HL-60/S4 treated with phorbol 12-myristate 13-acetate at 8.2 ng/mL for 4 days and 3 days (cell line): ENCODE results near the gene STRA6.

Experiments used
- in situ Hi-C: fragments of 300-500 bp; cut with MboI; formaldehyde crosslinking; loops from 2 replicates; pipeline ENCODE4 v1.15.0; 2022; ENCODE audit warnings: low sequenced_read_pairs

Gene STRA6

DNA sequence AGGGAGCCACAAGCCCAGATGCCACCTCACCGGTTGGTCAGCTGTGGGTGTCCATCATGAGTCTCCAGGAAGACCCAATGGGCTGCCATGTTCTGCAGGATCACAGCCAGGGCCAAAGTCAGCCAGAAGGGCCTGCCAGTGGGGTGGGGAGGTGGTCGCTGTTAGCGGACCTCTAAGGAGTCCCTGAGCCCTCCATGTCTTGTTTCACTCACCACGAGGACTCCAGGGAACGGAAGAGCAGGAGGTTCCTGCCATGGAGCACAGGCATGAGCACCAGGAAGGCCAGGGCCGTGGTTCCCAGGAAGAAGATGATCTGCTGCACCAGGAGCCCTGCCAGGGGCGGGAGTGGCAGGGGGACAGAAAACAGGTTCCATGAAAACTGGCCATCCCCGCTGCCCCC lies 20.5 kb downstream of the STRA6 start:
- in situ Hi-C loops = no loop called here

GRCh38 chr15:74180881-74181602 lies 21.5 kb downstream of the STRA6 start:
- in situ Hi-C loops = no loop called here

GRCh38 chr15:74179983-74180880 lies 22.4 kb downstream of the STRA6 start:
- in situ Hi-C loops = no loop called here

DNA sequence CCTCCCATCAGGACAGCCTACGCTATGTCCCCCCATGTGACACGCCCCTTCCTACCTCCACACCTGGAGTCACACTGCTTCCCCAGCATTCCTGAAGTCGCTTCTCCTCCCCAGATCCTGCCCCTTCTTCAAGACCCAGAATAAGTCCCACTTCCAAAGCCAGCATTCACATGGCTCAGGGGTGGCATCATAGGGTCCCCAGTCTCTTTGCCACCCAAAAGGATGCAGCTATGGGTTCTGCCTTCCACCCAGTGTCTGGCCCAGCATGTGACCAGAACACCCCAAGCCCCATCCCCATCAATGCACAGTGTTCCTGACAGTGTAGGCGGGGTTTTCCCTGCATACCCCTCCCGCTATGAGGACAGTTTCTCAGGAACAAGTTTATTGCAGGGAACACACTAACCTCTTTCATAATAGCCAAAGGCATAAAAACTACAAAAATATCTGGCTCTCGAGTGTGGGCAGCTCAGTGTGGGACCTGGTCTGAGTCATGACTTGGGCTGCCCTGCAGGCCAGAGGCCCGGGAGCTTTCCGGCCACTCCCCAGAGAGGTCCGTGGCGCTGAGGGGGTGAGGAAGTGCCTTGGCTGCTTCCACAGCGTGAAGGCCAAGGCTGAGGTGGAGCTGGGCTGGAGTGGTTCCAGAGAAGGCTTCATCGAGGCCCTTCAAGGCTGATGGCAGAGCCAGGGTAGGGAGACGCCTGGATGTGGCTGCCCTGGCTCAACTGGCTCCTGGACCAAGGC lies 23.3 kb downstream of the STRA6 start:
- in situ Hi-C loops = no loop called here

GRCh38 chr15:74178326-74179100 lies 24.1 kb downstream of the STRA6 start:
- in situ Hi-C loops = no loop called here

DNA sequence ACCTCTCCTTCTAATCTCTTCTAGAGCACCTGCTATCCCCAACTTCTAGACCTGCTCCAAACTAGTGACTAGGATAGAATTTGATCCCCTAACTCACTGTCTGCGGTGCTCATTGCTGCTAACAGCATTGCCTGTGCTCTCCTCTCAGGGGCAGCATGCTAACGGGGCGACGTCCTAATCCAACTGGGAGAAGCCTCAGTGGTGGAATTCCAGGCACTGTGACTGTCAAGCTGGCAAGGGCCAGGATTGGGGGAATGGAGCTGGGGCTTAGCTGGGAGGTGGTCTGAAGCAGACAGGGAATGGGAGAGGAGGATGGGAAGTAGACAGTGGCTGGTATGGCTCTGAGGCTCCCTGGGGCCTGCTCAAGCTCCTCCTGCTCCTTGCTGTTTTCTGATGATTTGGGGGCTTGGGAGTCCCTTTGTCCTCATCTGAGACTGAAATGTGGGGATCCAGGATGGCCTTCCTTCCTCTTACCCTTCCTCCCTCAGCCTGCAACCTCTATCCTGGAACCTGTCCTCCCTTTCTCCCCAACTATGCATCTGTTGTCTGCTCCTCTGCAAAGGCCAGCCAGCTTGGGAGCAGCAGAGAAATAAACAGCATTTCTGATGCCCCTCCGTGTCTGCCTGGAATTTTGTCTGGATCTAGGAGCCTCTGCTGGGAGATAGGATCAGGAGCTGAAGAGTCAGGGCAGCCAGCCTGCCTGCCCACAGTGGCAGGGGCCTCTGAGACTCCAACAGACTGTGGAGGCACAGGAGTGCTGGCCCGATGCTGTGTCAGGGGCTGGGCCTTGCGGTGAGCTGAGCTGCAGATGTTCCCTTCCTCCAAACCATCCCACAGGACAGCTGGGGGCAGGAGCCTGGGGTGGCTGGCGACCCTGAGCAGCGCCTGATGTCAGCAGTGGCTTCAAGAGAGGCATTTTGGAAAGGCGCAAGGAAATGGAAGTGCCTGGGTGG lies 26.0 kb downstream of the STRA6 start:
- in situ Hi-C loops = no loop called here

DNA sequence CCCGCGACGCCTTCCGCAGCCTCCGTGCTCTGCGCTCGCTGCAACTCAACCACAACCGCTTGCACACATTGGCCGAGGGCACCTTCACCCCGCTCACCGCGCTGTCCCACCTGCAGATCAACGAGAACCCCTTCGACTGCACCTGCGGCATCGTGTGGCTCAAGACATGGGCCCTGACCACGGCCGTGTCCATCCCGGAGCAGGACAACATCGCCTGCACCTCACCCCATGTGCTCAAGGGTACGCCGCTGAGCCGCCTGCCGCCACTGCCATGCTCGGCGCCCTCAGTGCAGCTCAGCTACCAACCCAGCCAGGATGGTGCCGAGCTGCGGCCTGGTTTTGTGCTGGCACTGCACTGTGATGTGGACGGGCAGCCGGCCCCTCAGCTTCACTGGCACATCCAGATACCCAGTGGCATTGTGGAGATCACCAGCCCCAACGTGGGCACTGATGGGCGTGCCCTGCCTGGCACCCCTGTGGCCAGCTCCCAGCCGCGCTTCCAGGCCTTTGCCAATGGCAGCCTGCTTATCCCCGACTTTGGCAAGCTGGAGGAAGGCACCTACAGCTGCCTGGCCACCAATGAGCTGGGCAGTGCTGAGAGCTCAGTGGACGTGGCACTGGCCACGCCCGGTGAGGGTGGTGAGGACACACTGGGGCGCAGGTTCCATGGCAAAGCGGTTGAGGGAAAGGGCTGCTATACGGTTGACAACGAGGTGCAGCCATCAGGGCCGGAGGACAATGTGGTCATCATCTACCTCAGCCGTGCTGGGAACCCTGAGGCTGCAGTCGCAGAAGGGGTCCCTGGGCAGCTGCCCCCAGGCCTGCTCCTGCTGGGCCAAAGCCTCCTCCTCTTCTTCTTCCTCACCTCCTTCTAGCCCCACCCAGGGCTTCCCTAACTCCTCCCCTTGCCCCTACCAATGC lies 27.1 kb downstream of the STRA6 start:
- in situ Hi-C loops = no loop called here

DNA sequence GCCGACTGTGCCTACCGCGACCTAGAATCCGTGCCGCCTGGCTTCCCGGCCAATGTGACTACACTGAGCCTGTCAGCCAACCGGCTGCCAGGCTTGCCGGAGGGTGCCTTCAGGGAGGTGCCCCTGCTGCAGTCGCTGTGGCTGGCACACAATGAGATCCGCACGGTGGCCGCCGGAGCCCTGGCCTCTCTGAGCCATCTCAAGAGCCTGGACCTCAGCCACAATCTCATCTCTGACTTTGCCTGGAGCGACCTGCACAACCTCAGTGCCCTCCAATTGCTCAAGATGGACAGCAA lies 27.7 kb downstream of the STRA6 start:
- in situ Hi-C loops = no loop called here

GRCh38 chr15:74174219-74174957 lies 28.2 kb downstream of the STRA6 start:
- in situ Hi-C loops = no loop called here

GRCh38 chr15:74173380-74174218 lies 29.0 kb downstream of the STRA6 start, which contains the start of gene ISLR:
Gene ISLR, plus strand, starts transcription at chr15:74173710. Its CDS starts 1,149 bp downstream, at chr15:74174859.
- in situ Hi-C loops = no loop called here

GRCh38 chr15:74172701-74173379 lies 29.7 kb downstream of the STRA6 start:
- in situ Hi-C loops = no loop called here

GRCh38 chr15:74171965-74172541 lies 30.5 kb downstream of the STRA6 start:
- in situ Hi-C loops = no loop called here

GRCh38 chr15:74170875-74171578 lies 31.6 kb downstream of the STRA6 start:
- in situ Hi-C loops = no loop called here

- in situ Hi-C loops = no loop called here
Measured at GRCh38 chr15:74170071-74170844, 32.3 kb downstream of the STRA6 start.

DNA sequence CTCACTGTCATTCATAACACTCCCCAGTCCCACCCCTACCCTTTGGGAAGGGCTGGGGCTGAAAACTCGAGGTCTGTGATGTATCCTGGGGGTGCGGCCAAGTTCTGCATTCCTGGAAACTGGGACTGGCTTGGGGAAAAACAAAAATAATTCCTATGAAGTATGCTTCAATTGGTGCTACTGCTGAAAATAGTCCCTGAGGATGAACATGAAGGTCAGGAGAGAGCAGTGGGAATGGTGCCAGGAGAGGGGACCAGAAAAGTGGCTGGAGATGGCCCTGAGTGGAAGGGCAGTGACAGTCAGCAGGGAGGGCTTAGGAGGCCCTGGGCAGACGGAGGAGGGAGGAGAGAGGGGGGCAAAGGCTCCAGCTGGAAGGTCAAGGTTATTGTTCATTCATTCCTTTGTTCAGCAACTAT lies 33.9 kb downstream of the STRA6 start:
- in situ Hi-C loops = no loop called here
